AG08395 (cell line): ENCODE measurements around the gene IRAG1.

Experiments used
- DNase-seq: peaks from one replicate; pipeline ENCODE4 v3.0.0; 2012; ENCODE audit warnings: mixed read lengths, low spot score

The IRAG1 gene

DNA sequence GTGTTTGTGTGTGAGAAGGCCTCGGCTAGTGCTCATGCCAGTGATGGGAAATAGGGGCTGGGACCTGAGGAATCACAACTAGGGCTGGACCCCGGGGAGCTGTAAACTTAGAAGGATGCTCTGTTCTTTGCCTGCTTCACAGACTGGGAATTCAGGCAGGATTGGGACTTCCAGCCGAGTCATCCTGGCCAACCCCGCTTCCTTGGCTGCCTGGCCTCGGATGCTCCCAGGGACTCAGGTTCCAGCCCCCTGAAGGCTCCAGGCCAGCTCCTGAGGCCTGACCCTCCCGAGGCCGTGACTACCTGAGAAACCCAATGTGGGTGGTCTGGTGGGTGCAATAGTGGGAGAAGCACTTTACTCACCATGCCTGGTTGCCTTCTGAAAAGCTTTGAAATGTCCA lies 44.7 kb downstream of the IRAG1 start:
- no peak for DNase-seq

GRCh38 chr11:10646681-10647355 lies 46.7 kb downstream of the IRAG1 start:
- no peak for DNase-seq

DNA sequence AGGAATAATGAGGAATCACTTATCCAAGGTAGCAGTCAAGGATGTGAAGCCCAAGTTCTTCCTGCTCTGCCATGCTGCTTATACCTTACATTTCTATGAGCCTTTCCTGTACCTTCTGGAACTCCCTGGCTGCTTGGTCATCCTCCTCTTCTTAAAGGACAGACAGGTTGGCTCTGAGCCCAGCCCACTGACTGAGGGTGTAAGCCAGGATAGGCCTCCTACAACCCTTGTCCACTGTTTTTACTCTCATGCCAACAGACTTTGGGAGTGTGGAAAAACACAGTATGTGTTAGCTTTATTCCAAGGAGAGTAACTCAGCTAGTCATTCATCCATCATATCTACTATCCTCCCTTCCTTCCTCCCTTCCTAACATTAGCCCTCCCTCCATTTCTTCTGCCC lies 47.5 kb downstream of the IRAG1 start:
- no peak for DNase-seq

DNA sequence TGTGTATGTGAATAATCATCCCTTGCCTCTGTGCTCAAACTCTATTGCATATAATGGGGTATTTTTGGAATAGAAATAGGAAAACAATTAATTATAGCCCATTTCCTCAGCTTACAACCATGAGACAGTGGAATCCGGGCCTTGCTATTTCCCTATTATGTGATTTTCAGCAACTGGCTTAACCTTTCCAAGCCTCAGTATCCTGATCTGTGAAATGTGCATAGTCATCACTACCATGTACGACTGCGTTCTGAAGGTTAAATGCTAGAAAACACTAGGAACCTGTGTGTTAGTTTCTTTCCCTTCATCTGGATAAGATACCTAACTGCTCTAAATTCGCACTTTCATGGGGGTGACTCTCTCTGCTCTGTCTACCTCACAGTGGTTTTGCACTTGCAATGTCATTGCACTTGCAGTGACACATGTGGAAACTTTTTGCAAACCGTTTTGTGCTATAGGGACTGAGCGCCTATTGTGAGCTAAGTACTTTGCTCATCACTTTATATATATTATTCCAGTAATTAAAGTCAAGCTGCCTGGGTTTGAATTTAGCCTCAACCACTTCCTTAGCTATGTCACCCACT lies 48.3 kb downstream of the IRAG1 start:
- no peak for DNase-seq
